Adipose tissue (tissue), 3 donors: ENCODE results near the gene PSMB2. TPM values are rescaled to one million over a fixed set of nuclear protein-coding genes. Genes with fewer than 3 reads are reported as not detected.

ENCODE experiments used
- H3K27ac ChIP-seq: one replicate; pipeline ENCODE4 v1.5.1; 2013; ENCODE audit warnings: low read depth, low read length
- WGBS, 3 donors: extraction: QIAGEN DNeasy Blood & Tissue Kit; methylation state at CpG; one replicate each; pipeline ENCODE4 v1.1.7; 2013; 5-methylcytosine and 5-hydroxymethylcytosine counted together
- polyA plus RNA-seq, 3 donors: library from polyadenylated mRNA; stranded (reverse); fragments of 200-250 nt; gene quantifications; one replicate each; pipeline ENCODE4 v1.2.3, GENCODE V29; 2013
- donor health status: healthy with polysubstance abuse.
- donor health status: Bipolar disorder and iron deficiency.
- donor health status: healthy.

Gene PSMB2
- polyA plus RNA-seq, 3 donors: 18.0 to 38.8 (median 37.1) TPM

DNA sequence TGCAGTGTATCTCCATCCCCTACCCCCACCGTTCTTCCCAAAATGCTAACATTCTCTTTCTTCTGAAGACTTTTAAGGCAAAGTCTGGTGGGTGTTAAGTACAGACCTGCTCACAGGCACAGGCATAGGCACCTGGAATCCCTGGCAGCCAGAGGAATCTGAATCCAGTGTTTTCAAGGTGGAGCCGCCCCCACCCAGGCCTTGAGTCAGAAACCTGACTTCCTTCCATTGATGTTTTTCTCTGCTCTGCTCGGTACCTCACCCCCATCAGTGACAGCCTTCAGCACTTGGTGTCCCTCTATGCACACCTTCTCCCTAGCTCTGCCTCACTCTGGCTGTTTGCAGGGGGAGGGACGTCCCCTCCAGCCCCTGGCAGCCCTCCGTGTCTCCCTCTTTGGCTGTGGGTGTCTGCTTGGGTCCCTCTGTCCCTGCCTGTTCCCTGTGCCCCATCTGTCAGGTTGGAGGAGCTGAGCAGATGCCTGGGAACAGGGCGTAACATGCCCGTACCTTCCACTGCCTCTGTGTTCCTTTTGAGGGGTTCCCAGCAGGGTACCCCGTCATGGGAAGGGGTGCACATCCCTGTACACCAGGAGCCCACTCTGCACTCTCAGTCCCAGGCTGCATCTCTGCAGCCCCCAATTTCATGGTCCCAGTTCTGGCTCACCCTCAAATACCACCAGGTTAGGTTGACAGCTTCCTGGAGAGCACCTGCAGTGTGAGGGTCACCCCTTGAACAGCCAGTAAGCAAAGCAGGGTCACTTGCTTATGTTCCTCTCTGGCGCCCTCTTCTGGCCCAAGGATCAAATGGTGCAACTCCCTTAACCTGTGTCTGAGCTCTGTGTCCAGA lies 77.1 kb downstream of the PSMB2 start:
- no peak overlapping the region for H3K27ac ChIP-seq
- WGBS, 3 donors: 71 to 80% (median 72%) methylated on average over 9 of the region's 9 CpGs

DNA sequence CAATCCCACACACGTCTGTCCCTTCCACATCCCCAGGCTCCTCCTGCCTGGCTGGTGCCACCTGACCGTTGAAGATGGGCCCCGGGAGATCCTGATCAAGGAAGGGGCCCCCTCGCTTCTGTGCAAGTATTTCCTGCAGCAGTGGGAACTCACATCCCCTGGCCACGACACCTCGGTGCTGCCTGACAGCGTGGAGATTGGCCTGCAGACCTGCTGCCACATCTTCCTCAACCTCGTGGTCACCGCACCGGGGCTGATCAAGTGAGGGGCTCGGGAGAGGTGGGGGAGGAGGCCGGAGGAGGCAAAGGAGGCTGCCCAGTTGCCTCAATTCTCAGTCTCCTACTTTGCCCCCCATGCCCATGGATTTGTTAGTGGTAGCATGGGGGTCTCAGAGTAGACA lies 78.2 kb downstream of the PSMB2 start:
- H3K27ac ChIP-seq: no peak overlapping the region
- 48 to 81% (median 53%) methylated on average over 12 of the region's 12 CpGs for WGBS, 3 donors

DNA sequence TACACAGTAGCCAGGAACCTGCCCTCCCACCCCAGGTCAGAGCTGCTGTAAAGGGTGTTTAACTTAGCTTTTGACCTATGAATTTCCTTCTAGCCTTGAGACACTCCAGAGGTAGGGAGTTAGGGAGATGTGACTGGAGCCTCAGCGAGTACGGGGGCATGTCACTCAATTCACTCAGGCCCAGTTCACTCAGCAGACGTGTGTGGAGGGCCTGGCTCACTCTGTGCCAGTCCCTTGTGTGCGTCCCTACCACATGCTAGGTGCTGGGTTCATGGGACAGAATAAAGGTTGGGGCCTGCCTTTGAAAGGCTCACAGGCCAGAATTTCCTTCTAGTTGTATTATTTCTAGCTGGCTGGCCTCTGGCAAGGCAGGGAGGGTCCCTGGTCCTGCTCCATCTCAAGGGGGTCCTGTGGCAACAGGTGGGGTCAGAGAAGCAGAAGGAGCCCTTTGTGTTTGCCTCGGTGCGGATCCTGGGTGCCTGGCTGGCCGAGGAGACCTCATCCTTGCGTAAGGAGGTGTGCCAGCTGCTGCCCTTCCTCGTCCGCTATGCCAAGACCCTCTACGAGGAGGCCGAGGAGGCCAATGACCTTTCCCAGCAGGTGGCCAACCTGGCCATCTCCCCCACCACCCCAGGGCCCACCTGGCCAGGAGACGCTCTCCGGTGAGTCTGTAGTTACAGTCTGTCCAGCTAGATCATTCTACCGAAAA lies 79.2 kb downstream of the PSMB2 start:
- no peak overlapping the region for H3K27ac ChIP-seq
- WGBS, 3 donors: 77 to 93% (median 81%) methylated on average over 15 of the region's 15 CpGs

GRCh38 chr1:35561297-35561971 lies 79.9 kb downstream of the PSMB2 start:
- 85 to 91% (median 86%) methylated on average over 11 of the region's 11 CpGs for WGBS, 3 donors
- no peak overlapping the region for H3K27ac ChIP-seq

DNA sequence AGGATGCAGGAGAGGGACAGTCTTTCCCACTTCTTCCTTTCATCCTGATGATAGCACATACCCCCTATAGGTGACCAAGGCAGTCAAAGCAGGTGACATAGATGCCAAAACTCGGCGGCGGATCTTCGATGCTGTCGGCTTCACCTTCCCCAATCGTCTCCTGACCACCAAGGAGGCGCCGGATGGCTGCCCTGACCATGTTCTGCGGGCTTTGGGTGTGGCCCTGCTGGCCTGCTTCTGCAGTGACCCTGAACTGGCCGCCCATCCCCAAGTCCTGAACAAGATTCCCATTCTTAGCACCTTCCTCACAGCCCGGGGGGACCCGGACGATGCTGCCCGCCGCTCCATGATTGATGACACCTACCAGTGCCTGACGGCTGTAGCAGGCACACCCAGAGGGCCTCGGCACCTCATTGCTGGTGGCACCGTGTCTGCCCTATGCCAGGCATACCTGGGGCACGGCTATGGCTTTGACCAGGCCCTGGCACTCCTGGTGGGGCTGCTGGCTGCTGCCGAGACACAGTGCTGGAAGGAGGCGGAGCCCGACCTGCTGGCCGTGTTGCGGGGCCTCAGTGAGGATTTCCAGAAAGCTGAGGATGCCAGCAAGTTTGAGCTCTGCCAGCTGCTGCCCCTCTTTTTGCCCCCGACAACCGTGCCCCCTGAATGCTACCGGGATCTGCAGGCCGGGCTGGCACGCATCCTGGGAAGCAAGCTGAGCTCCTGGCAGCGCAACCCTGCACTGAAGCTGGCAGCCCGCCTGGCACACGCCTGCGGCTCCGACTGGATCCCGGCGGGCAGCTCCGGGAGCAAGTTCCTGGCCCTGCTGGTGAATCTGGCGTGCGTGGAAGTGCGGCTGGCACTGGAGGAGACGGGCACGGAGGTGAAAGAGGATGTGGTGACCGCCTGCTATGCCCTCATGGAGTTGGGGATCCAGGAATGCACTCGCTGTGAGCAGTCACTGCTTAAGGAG lies 80.8 kb downstream of the PSMB2 start:
- 51 to 69% (median 63%) methylated on average over 44 of the region's 44 CpGs for WGBS, 3 donors
- H3K27ac ChIP-seq: no peak overlapping the region

GRCh38 chr1:35559317-35559944 lies 81.9 kb downstream of the PSMB2 start:
- 73 to 79% (median 77%) methylated on average over 7 of the region's 7 CpGs for WGBS, 3 donors
- no peak overlapping the region for H3K27ac ChIP-seq

DNA sequence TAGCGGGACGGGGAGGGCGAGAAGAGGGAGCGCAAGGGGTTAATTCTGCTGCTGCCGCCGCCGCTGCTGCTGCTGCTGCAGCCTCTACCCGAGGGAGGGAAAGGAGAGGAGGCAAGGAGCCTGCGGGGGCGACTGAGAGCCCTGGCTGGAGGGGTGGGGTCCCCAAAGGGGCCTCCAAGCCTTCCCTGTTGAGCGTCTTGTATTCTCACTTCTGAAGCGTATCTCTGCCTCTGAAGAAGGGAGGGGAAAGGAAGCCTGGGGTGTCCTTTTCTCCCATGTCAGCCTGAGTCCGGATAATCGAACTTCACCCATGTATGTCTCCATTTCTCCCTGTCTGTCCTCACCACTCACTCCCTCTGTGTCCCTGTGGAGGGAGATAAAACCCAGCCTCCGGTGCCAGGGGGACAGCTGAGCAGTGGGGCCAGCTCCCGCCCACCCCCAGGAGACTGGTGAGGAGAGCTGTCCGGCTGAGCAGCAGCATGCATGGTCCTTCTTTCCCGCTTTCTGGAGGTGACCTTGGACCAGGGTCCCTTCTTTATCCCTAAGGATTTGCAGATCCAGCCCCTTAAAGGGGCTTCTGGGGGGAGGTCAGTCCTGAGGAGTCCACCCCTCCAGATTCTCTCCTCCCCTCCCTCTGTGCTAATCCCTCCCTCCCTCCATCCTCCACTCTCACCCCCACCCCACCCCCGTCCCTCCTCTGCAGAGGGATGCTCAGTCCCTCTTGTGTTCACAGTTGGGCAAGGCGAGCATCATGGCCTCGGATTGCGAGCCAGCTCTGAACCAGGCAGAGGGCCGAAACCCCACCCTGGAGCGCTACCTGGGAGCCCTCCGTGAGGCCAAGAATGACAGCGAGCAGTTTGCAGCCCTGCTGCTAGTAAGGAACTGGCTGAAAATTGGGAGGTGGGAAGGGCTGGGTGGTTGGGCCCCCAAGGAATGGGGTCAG lies 82.7 kb downstream of the PSMB2 start:
- no peak overlapping the region for H3K27ac ChIP-seq
- 30 to 35% (median 30%) methylated on average over 24 to 26 of the region's 26 CpGs for WGBS, 3 donors

GRCh38 chr1:35557611-35558373 lies 83.5 kb downstream of the PSMB2 start, which contains the start of gene NCDN:
NCDN (plus strand) TSS chr1:35557799; CDS start chr1:35558191, 392 bp downstream.
- whole genome bisulfite sequencing, 3 donors: 0 to 1% (median 1%) methylated on average over 58 of the region's 58 CpGs
- H3K27ac ChIP-seq: peak within 1 kb of the TSS; percentile 53

- peak within 1 kb of the TSS; percentile 53 for H3K27ac ChIP-seq
- WGBS, 3 donors: 0 to 2% (median 1%) methylated on average over 27 to 39 of the region's 39 CpGs
Measured at GRCh38 chr1:35557118-35557610, 84.2 kb downstream of the PSMB2 start, which contains the start of gene KIAA0319L. KIAA0319L (minus strand) TSS chr1:35557403; CDS start chr1:35554491, 2,912 bp downstream.

DNA sequence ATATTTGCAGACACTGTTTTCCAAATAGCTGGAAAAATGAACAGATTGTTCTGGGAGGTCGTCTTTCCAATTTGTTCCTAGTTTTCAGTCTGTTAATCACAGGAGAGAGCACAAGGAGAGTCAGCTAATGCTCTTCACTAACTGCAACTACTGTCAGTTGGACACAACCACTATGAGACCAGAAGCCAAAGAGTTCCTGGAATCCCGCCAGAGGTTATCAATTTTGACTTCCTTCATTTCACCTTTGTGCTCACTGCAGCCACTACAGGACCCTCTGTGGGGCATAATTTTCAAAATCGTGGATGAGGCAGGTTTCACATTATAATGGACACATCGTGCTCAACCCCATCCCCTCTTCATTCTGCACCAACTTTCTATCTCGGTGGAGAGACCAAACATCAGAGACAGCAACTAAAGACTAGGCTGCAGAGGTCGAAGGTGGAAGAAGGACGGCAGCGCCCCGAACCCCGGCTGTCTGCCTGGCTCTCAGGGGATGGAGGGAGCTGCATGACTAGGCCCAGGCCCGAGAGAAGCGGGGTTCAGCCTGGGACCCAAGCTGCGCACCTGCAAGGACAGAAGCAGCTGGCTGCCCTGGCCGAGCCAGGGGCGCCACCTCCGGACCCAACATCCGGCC lies 84.7 kb downstream of the PSMB2 start:
- peak overlapping the region; percentile 53 for H3K27ac ChIP-seq
- WGBS, 3 donors: 1 to 2% (median 1%) methylated on average over 15 to 17 of the region's 17 CpGs

DNA sequence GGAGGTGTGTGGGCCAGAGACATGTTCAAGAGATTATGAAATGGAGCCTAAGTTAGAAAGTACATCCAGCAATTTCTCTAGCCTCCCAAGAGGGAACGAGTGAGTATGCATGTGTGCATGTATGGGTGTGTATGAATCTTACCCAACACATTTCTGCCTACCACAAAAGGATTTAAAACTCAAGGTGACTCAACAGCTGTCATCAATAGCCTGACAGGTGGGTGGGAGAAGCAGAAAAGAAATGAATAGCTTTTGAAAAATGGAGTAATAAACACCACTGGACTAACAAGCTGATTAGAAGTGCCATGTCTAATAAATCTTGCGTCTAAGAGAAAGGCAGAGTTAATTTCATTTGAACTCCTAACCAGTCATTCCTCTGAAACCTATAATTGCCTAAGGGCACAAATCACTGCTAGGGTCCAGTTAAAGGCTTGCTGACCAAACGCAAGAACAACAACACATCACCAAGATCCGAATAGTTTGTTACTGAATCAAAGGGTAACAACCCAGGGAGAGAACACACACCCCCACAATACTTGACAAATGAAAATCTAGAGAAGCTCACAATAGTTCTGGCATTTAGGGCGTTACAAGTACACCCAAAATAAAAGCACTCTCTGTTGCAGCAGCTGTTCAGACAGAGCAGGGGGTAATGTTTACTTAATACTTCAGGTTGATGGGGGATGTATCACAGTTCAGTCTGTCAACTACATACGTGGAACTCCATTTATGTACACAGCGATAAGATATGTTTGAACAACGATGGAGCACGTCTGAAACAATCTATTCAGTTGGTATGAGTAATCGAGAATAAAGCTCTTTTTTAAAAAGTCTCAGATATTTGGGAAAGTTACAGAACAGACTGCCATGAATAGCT lies 85.5 kb downstream of the PSMB2 start:
- no peak overlapping the region for H3K27ac ChIP-seq
- WGBS, 3 donors: 22 to 64% (median 58%) methylated on average over 10 of the region's 10 CpGs

DNA sequence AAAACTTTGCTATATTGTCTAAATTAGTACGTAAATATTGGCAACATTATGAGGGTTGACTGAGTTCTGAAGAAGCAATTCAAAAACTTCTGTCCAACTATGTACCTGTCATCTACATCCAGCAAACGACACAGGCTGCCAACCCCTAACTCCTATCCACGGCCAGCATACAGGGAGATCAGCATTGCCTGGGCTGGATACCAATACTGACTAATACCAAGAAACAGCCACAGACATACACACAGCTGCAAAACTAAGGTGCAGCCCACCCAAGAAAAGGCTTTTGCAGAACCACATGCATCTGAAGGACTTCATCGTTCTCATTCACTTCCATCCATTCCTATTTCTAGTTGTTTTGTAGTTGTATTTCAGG lies 86.1 kb downstream of the PSMB2 start:
- H3K27ac ChIP-seq: no peak overlapping the region
- WGBS, 3 donors: 42 to 84% (median 74%) methylated on average over 4 of the region's 4 CpGs

DNA sequence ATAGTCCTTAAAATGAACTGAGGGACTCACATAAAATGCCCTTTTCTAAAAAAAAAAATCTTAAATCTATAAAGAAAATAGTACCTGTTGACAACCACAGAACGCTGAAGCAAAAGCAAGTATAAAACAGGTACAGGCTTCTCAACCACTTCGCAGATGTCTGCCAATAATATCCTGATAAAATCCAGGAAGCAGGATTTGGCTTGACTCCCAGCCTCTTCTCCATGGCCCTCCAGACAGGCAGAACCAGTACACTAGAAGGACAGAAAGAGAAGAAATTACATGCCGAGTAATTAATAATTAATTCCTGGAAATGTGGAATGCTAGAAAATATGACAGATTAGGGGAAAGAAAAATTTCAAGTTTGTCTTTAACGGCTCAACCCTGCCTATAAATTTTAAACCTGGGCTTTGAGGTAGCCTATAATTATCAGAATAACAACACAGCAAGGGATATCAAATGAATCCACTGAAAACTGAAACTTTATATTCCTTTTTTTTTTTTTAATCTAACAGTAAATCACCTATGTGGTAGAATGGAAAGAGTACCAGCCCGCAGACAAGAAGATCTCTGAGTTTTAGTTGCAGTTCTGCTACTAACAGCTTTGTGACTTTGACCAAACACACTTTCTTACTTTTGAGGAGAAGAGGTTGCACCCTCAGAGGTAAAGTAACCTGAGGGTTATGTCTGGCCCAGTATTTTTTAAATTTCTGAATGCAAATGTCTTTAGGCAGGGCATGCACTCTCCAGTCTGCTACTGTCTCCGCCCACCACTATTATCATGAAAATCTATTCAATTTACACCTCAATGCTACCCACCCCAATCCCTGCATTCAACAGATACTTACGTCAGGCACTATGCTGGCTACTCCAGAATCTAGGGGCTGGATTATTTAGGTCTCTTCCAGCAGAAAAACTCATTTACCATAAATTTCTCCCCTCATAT lies 86.8 kb downstream of the PSMB2 start:
- H3K27ac ChIP-seq: no peak overlapping the region
- 37 to 62% (median 54%) methylated on average over 7 of the region's 7 CpGs for WGBS, 3 donors
